Lung (tissue), 12 donors: Measurements from ENCODE around the gene DOLK. TPM values are rescaled to one million over a fixed set of nuclear protein-coding genes. Genes with fewer than 3 reads are reported as not detected.
"Not testable (repeated sequence)": the region's sequence is repeated elsewhere in the genome, so short reads cannot be mapped to it uniquely, and the experiment has no call there.

ENCODE experiments used
- ATAC-seq: fragments of 200-7000 bp; cut with Tn5 transposase; one replicate; pipeline ENCODE4 v1.9.1; 2020; ENCODE audit warnings: moderate number of reproducible peaks; ENCODE audit not compliant: insufficient read depth, low FRiP score
- DNase-seq, 3 donors: peaks; one replicate each; pipeline ENCODE4 v3.0.0-alpha.2; 2013 to 2017
- H3K27ac ChIP-seq, 2 donors: one replicate each; pipeline ENCODE4 v1.5.1; 2013; ENCODE audit warnings: mild to moderate bottlenecking in 2 of 2, moderate library complexity in 2 of 2, control low read depth in 1 of 2, inconsistent platforms in 1 of 2, low read depth in 1 of 2, low read length in 1 of 2
- H3K27me3 ChIP-seq, 3 donors: one replicate each; pipeline ENCODE4 v1.5.1; 2013; ENCODE audit warnings: low read length in 2 of 3; ENCODE audit not compliant: control insufficient read depth in 3 of 3, insufficient read depth in 3 of 3
- H3K36me3 ChIP-seq, 4 donors: one replicate each; pipeline ENCODE4 v1.5.1; 2013; ENCODE audit warnings: low read length in 4 of 4, mild to moderate bottlenecking in 1 of 4, moderate library complexity in 1 of 4; ENCODE audit not compliant: control insufficient read depth in 4 of 4, insufficient read depth in 4 of 4
- H3K4me1 ChIP-seq, 5 donors: one replicate each; pipeline ENCODE4 v1.5.1; 2013; ENCODE audit warnings: low read length in 5 of 5, mild to moderate bottlenecking in 2 of 5, moderate library complexity in 1 of 5; ENCODE audit not compliant: control insufficient read depth in 5 of 5, insufficient read depth in 5 of 5
- H3K4me3 ChIP-seq: one replicate; pipeline ENCODE4 v1.5.1; 2013; ENCODE audit warnings: mild to moderate bottlenecking, control low read depth, moderate library complexity
- H3K9ac ChIP-seq, 2 donors: one replicate each; pipeline ENCODE4 v1.5.1; 2013; ENCODE audit warnings: low read length in 2 of 2, control low read depth in 1 of 2; ENCODE audit not compliant: insufficient read depth in 1 of 2
- H3K9me3 ChIP-seq, 4 donors: one replicate each; pipeline ENCODE4 v1.5.1; 2013; ENCODE audit warnings: low read length in 3 of 4, mild to moderate bottlenecking in 1 of 4, moderate library complexity in 1 of 4; ENCODE audit not compliant: control insufficient read depth in 4 of 4, insufficient read depth in 3 of 4
- CTCF ChIP-seq: IDR thresholded peaks from 2 replicates; pipeline ENCODE4 v1.5.1; 2012; ENCODE audit warnings: mild to moderate bottlenecking; ENCODE audit errors: control extremely low read depth, extremely low read depth
- WGBS, 2 donors: extraction: QIAGEN DNeasy Blood & Tissue Kit; methylation state at CpG; one replicate each; pipeline ENCODE4 v1.1.7; 2013; 5-methylcytosine and 5-hydroxymethylcytosine counted together
- polyA plus RNA-seq, 2 donors: library from polyadenylated mRNA; stranded (reverse); fragments of 200-250 nt; gene quantifications; one replicate each; pipeline ENCODE4 v1.2.1, GENCODE V29; 2013
- total RNA-seq, 2 donors: library from RNA; depleted of rRNA in 1 of 2; stranded (reverse); fragments of >200 nt in 1 of 2; gene quantifications; one replicate each; pipeline ENCODE4 v1.2.1, GENCODE V29; 2014 to 2021
- donor health status: control.
- donor health status: control.
- donor health status: Bipolar disorder and iron deficiency.
- donor health status: healthy.
- donor health status: DM: yes; HTN: yes; CAD: no.

The DOLK gene
- total and polyA plus RNA-seq, 4 donors: 9.6 to 19.1 (median 14.2) TPM

DNA sequence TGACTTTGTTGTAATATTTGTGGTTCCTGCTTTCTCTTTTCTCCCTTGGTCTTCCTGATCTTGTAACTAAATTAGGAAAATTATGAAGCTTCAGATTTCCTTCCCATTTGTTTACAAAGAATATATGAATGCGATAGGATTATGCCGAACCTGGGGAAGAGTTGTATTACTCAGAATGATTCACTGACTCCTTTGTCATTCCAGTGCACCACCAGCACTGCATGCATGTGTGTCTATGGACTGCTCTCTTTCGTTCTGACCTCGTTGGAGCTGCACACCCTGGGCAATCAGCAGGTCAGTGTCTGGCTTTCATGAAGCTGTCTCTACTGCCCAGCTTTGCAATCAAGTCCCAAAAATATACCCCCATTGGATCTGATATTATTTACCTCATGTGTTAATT lies 25.6 kb upstream of the DOLK start:
- H3K4me1 ChIP-seq: no peaks in the 10 kb centered on the region
- no peaks in the 10 kb centered on the region for H3K27me3 ChIP-seq
- H3K9me3 ChIP-seq: no peaks in the 10 kb centered on the region
- no peak for TF ChIP-seq CTCF
- ATAC-seq (no peak), DNase-seq (no peak)
- H3K9ac ChIP-seq: no peak overlapping the region
- 89 to 90% methylated on average over 4 of the region's 4 CpGs for WGBS, 2 donors
- H3K4me3 ChIP-seq: no peak overlapping the region
- H3K36me3 ChIP-seq: peaks cover 35 to 44% (median 42%) of the 10 kb centered on the region in 4 donors
- H3K27ac ChIP-seq: no peak overlapping the region

DNA sequence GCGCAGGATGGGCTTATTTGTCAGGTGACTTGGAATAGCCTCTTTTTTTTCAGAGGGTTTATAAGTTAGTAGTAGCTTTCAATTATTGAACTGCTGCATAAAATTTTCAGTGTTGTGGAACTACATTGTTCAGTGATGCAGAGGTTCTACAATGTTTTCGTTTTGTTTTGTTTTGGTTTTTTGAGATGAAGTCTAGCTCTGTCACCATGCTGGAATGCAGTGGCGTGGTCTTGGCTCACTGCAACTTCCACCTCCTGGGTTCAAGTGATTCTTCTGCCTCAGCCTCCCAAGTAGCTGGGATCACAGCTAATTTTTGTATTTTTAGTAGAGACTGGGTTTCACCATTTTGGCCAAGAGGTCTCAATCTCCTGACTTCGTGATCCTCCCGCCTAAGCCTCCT lies 22.1 kb upstream of the DOLK start:
- Histone ChIP-seq H3K36me3 (peaks cover 25 to 41% (median 35%) of the 10 kb centered on the region in 4 donors), H3K9me3 (no peaks in the 10 kb centered on the region), H3K4me1 (no peaks in the 10 kb centered on the region), H3K4me3 (no peak overlapping the region), H3K27me3 (no peaks in the 10 kb centered on the region), H3K9ac (no peak overlapping the region), H3K27ac (no peak overlapping the region)
- no peak for DNase-seq
- no peak for TF ChIP-seq CTCF
- ATAC-seq: no peak
- WGBS, 2 donors: 94 to 96% methylated on average over 5 of the region's 5 CpGs

DNA sequence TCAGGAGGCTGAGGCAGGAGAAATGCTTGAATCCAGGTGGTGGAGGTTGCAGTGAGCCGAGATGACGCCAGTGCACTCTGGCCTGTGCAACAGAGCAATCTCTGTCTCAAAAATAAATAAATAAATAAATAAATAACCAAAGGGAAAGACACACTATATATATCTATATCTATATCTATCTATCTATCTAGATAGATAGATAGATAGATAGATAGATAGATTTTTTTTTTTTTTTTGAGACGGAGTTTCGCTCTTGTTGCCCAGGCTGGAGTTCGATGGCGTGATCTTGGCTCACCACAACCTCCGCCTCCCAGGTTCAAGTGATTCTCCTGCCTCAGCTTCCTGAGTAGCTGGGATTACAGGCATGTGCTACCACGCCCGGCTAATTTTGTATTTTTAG lies 14.0 kb upstream of the DOLK start:
- 98 to 99% methylated on average over 9 of the region's 9 CpGs for WGBS, 2 donors
- not testable (repeated sequence) for H3K27me3 ChIP-seq, H3K4me3 ChIP-seq, H3K9ac ChIP-seq, DNase-seq, ATAC-seq, H3K4me1 ChIP-seq, H3K27ac ChIP-seq, H3K9me3 ChIP-seq
- peaks cover 11 to 30% (median 24%) of the 10 kb centered on the region in 4 donors for H3K36me3 ChIP-seq

DNA sequence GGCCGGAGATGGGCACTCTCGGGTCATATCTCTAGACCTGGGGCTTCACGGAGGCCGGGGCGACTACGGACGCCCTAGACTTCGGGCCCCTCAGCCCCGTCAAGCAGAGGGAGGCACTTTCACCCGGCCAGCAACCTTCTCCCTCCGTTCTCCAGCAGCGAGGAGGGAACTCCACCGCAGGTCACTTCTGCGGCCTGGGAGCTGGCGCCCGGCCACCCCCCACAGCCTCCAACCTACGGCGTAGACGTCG lies 201 bp downstream of the DOLK start:
- DNase-seq (no peak), ATAC-seq (no peak)
- H3K27ac ChIP-seq: peak overlapping the region; percentile 62 to 95
- H3K36me3 ChIP-seq: peaks cover 0 to 7% (median 6%) of the 10 kb centered on the region in 4 donors
- 0 to 1% methylated on average over 19 to 20 of the region's 20 CpGs for WGBS, 2 donors
- peak overlapping the region; percentile 80 for H3K4me3 ChIP-seq
- H3K4me1 ChIP-seq: peaks cover 0 to 13% (median 4%) of the 10 kb centered on the region in 5 donors
- no peaks in the 10 kb centered on the region for H3K27me3 ChIP-seq
- H3K9me3 ChIP-seq: no peaks in the 10 kb centered on the region
- no peak for TF ChIP-seq CTCF
- peak overlapping the region in 1 of 2 donors; percentile 49 for H3K9ac ChIP-seq
